Astrocyte (in vitro differentiated cells and primary cell): ENCODE data around the gene LRRC74A. TPM values are rescaled to one million over a fixed set of nuclear protein-coding genes. Genes with fewer than 3 reads are reported as not detected.

Experiments used
- DNase-seq: peaks from one replicate; pipeline ENCODE4 v3.0.0-alpha.2; 2010; ENCODE audit warnings: low read depth
- FAIRE-seq: peaks from 2 replicates; lab custom pipeline; 2011; peaks lifted over from hg19 to GRCh38; lab: Jason Lieb, UNC
- H2AFZ ChIP-seq: 2 replicates; pipeline ENCODE4 v1.6.0; 2012; ENCODE audit warnings: low read depth, low read length, inconsistent platforms
- H3K27ac ChIP-seq: 2 replicates; pipeline ENCODE4 v1.5.1; 2011; ENCODE audit warnings: low read depth, low read length, inconsistent platforms
- H3K27me3 ChIP-seq: 2 replicates; pipeline ENCODE4 v1.6.0; 2011; ENCODE audit warnings: low read length, inconsistent platforms; ENCODE audit not compliant: insufficient read depth
- H3K36me3 ChIP-seq: 2 replicates; pipeline ENCODE4 v1.5.1; 2011; ENCODE audit warnings: low read length, inconsistent platforms; ENCODE audit not compliant: insufficient read depth
- H3K4me1 ChIP-seq: 2 replicates; pipeline ENCODE4 v1.5.1; 2011; ENCODE audit warnings: low read length, inconsistent platforms; ENCODE audit not compliant: insufficient read depth
- H3K4me2 ChIP-seq: 2 replicates; pipeline ENCODE4 v1.6.0; 2012; ENCODE audit warnings: low read length, inconsistent platforms
- H3K4me3 ChIP-seq: 2 replicates; pipeline ENCODE4 v1.5.1; 2011; ENCODE audit warnings: low read depth, mild to moderate bottlenecking, low read length, inconsistent platforms; ENCODE audit not compliant: insufficient read depth
- H3K79me2 ChIP-seq: 2 replicates; pipeline ENCODE4 v1.6.0; 2012; ENCODE audit warnings: mild to moderate bottlenecking, low read length, inconsistent platforms; ENCODE audit not compliant: insufficient read depth
- H3K9ac ChIP-seq: 2 replicates; pipeline ENCODE4 v1.6.0; 2012; ENCODE audit warnings: mild to moderate bottlenecking, low read length, inconsistent platforms
- H3K9me3 ChIP-seq: 2 replicates; pipeline ENCODE4 v1.5.1; 2012; ENCODE audit warnings: low read depth, mild to moderate bottlenecking, low read length, inconsistent platforms; ENCODE audit not compliant: insufficient read depth
- H4K20me1 ChIP-seq: 2 replicates; pipeline ENCODE4 v1.6.0; 2012; ENCODE audit warnings: low read length, inconsistent platforms; ENCODE audit not compliant: insufficient read depth
- H3K27ac Mint-ChIP-seq: one replicate; pipeline ENCODE4 v1.8.0; 2021; ENCODE audit warnings: mild to moderate bottlenecking, mixed read lengths; ENCODE audit not compliant: unreplicated experiment
- H3K27me3 Mint-ChIP-seq: one replicate; pipeline ENCODE4 v1.8.0; 2021; ENCODE audit warnings: low read depth, mixed read lengths; ENCODE audit not compliant: unreplicated experiment
- H3K36me3 Mint-ChIP-seq: one replicate; pipeline ENCODE4 v1.8.0; 2021; ENCODE audit warnings: low read depth, mixed read lengths; ENCODE audit not compliant: unreplicated experiment
- H3K4me1 Mint-ChIP-seq: one replicate; pipeline ENCODE4 v1.8.0; 2021; ENCODE audit warnings: low read depth, mixed read lengths; ENCODE audit not compliant: unreplicated experiment
- H3K4me3 Mint-ChIP-seq: one replicate; pipeline ENCODE4 v1.8.0; 2021; ENCODE audit warnings: mild to moderate bottlenecking, moderate library complexity, mixed read lengths; ENCODE audit not compliant: unreplicated experiment
- H3K9me3 Mint-ChIP-seq: one replicate; pipeline ENCODE4 v1.8.0; 2021; ENCODE audit warnings: mild to moderate bottlenecking, mixed read lengths; ENCODE audit not compliant: unreplicated experiment
- EZH2 ChIP-seq: IDR thresholded peaks from 2 replicates; pipeline ENCODE4 v1.6.1; 2012; ENCODE audit warnings: mild to moderate bottlenecking, low read length, inconsistent platforms; ENCODE audit not compliant: insufficient read depth
- total RNA-seq: library from RNA; stranded (reverse); gene quantifications from 2 replicates; pipeline ENCODE4 v1.2.1, GENCODE V29; 2021
- TF ChIP-seq, protein P1 (sequence below): IDR thresholded peaks from 2 replicates; pipeline ENCODE4 v1.5.1; 2011; ENCODE audit warnings: low read depth, mild to moderate bottlenecking, inconsistent platforms, low read length, moderate library complexity; ENCODE audit not compliant: insufficient read depth

LRRC74A gene
- total RNA-seq, 1 donor from 2014 or later, result not detected

DNA sequence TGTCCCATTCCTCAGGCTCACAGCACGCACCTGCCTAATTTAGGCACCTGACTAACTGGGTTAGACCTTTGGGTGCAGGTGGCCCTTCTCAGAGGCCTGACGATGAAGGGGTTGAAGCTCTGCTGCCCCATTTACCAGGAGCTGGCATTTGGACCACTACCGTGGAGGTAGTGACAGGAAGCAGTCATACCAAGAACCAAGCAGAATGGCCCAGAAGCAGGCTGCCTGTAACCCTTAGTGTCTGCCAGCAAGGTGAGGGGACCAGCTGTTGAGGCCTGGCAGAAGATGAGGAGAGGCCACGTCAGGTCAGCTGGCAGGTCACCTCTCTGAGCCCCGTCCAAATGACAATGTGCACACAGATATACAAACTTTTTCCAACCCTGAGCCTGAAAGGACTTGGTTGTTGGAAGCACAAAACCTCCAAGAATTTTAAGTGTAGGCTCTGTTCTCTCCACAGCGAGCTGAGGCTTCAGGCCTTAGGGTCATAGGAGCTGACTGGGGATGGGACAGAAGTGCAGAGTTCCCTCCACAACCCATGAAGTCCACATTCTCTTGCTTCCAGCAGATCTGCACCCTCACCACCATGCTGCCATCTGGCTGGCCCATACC, 41.8 kb upstream of the LRRC74A start:
- no peak overlapping the region for H3K9ac ChIP-seq
- H3K4me3 ChIP-seq, result no peak overlapping the region
- H3K4me1 Mint-ChIP-seq, result peaks cover 20% of the 10 kb centered on the region
- no peak overlapping the region for H2AFZ ChIP-seq
- no peak overlapping the region for H3K27ac Mint-ChIP-seq
- H3K36me3 Mint-ChIP-seq, result peaks cover 14% of the 10 kb centered on the region
- no peak overlapping the region for H3K4me2 ChIP-seq
- H3K79me2 ChIP-seq, result no peaks in the 10 kb centered on the region
- TF ChIP-seq, protein P1, sequence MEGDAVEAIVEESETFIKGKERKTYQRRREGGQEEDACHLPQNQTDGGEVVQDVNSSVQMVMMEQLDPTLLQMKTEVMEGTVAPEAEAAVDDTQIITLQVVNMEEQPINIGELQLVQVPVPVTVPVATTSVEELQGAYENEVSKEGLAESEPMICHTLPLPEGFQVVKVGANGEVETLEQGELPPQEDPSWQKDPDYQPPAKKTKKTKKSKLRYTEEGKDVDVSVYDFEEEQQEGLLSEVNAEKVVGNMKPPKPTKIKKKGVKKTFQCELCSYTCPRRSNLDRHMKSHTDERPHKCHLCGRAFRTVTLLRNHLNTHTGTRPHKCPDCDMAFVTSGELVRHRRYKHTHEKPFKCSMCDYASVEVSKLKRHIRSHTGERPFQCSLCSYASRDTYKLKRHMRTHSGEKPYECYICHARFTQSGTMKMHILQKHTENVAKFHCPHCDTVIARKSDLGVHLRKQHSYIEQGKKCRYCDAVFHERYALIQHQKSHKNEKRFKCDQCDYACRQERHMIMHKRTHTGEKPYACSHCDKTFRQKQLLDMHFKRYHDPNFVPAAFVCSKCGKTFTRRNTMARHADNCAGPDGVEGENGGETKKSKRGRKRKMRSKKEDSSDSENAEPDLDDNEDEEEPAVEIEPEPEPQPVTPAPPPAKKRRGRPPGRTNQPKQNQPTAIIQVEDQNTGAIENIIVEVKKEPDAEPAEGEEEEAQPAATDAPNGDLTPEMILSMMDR, result no peak
- no peak for TF ChIP-seq EZH2
- H3K27me3 ChIP-seq, result no peaks in the 10 kb centered on the region
- no peak overlapping the region for H3K4me3 Mint-ChIP-seq
- H3K27me3 Mint-ChIP-seq, result peaks cover 5% of the 10 kb centered on the region
- DNase-seq (no peak), FAIRE-seq (no peak)
- no peaks in the 10 kb centered on the region for H3K9me3 ChIP-seq
- peaks cover 14% of the 10 kb centered on the region for H3K4me1 ChIP-seq
- H3K27ac ChIP-seq, result no peak overlapping the region
- H3K9me3 Mint-ChIP-seq, result no peaks in the 10 kb centered on the region
- peaks cover 6% of the 10 kb centered on the region for H3K36me3 ChIP-seq
- H4K20me1 ChIP-seq, result peaks cover 5% of the 10 kb centered on the region

DNA sequence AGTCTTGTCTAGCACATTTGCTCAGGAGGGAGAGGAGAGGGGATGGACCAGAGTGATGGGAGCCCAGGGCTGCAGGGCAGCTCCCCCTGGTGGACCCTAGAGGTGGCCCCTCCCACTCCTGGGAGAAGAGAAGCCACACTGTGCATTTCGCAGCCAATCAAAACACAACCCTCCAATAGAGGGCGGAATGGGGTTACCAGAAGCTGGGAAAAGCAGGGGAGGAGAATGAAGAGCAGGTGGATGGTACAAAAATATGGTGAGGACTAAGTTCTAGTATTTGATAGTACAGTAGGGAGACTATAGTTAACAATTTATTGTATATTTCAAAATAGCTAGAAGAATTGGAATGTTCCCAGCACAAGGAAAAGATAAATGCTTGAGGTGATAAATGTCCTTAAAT, 41.3 kb upstream of the LRRC74A start:
- FAIRE-seq (no peak), DNase-seq (peak; percentile 56)
- Histone ChIP-seq H3K27ac (no peak overlapping the region), H3K4me2 (no peak overlapping the region), H3K4me3 (no peak overlapping the region), H3K36me3 (peaks cover 6% of the 10 kb centered on the region), H3K9ac (no peak overlapping the region), H2AFZ (no peak overlapping the region), H3K4me1 (peaks cover 14% of the 10 kb centered on the region), H3K27me3 (no peaks in the 10 kb centered on the region), H4K20me1 (peaks cover 5% of the 10 kb centered on the region), H3K9me3 (no peaks in the 10 kb centered on the region), H3K79me2 (no peaks in the 10 kb centered on the region)
- Mint-ChIP-seq H3K9me3 (no peaks in the 10 kb centered on the region), H3K4me3 (no peak overlapping the region), H3K36me3 (peaks cover 14% of the 10 kb centered on the region), H3K27me3 (peaks cover 4% of the 10 kb centered on the region), H3K27ac (no peak overlapping the region), H3K4me1 (peaks cover 20% of the 10 kb centered on the region)
- TF ChIP-seq EZH2, result no peak
- TF ChIP-seq, protein P1, result peak; percentile 76

DNA sequence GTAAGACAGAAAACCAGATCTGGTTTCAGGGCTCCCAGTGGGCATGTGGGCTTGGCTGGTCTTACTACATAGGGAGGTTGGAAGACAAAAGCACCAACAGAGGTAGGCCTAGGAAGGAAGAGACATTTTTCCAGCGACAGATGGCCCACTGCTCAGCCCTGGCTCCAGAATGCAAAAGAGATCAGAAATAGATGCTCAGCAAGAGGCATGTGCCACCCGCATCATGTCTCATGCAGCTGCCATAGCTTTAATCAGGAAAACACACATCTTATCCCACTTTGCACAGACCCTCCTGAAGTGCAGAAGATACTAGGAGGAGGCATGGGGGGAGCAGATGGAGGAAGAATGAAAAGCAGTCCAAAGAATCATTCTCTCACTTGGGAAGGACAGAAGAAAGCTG, 39.6 kb upstream of the LRRC74A start:
- DNase-seq (no peak), FAIRE-seq (no peak)
- Mint-ChIP-seq H3K4me3 (no peak overlapping the region), H3K27ac (no peak overlapping the region), H3K36me3 (peaks cover 24% of the 10 kb centered on the region), H3K4me1 (peaks cover 11% of the 10 kb centered on the region), H3K27me3 (no peaks in the 10 kb centered on the region), H3K9me3 (no peaks in the 10 kb centered on the region)
- H2AFZ ChIP-seq, result no peak overlapping the region
- no peaks in the 10 kb centered on the region for H3K9me3 ChIP-seq
- H3K27me3 ChIP-seq, result no peaks in the 10 kb centered on the region
- H3K4me2 ChIP-seq, result no peak overlapping the region
- H3K27ac ChIP-seq, result no peak overlapping the region
- H3K36me3 ChIP-seq, result peaks cover 12% of the 10 kb centered on the region
- peaks cover 7% of the 10 kb centered on the region for H3K4me1 ChIP-seq
- H4K20me1 ChIP-seq, result peaks cover 5% of the 10 kb centered on the region
- TF ChIP-seq, protein P1, result no peak
- no peak for TF ChIP-seq EZH2
- no peaks in the 10 kb centered on the region for H3K79me2 ChIP-seq
- no peak overlapping the region for H3K4me3 ChIP-seq
- H3K9ac ChIP-seq, result no peak overlapping the region
